Adrenal gland (tissue), 12 donors: Measurements from ENCODE around the gene RIPOR2. TPM values are rescaled to one million over a fixed set of nuclear protein-coding genes. Genes with fewer than 3 reads are reported as not detected.

Source experiments
- DNase-seq, 7 donors: peaks; one replicate each; pipeline ENCODE4 v3.0.0-alpha.2; 2019 to 2020
- H3K27ac ChIP-seq, 5 donors: fragments of 200-600 bp; sonication (generic) in 4 of 5; 1 replicate in 3 of 5; 2 replicates in 2 of 5; pipeline versions ENCODE4 v1.5.1 to v1.8.0; 2016 to 2020; ENCODE audit warnings: mild to moderate bottlenecking in 1 of 5
- H3K27me3 ChIP-seq: fragments of 200-600 bp; 2 replicates; pipeline ENCODE4 v1.8.0; 2021
- H3K36me3 ChIP-seq, 2 donors: fragments of 200-600 bp; replicated peaks in 1 of 2; 1 replicate in 1 of 2; 2 replicates in 1 of 2; pipeline versions ENCODE4 v1.5.1 to v1.8.0; 2018 to 2022
- H3K4me1 ChIP-seq, 2 donors: fragments of 200-600 bp; replicated peaks in 1 of 2; 1 replicate in 1 of 2; 2 replicates in 1 of 2; pipeline versions ENCODE4 v1.5.1 to v1.8.0; 2018 to 2021
- H3K4me3 ChIP-seq, 4 donors: fragments of 200-600 bp; sonication (generic) in 3 of 4; one replicate each; pipeline ENCODE4 v1.5.1; 2016 to 2018
- H3K9me3 ChIP-seq, 3 donors: fragments of 200-600 bp; sonication (generic) in 1 of 3; replicated peaks in 1 of 3; 1 replicate in 2 of 3; 2 replicates in 1 of 3; pipeline versions ENCODE4 v1.5.1 to v1.8.0; 2016 to 2021
- CTCF ChIP-seq, 6 experiments: fragments of 450-650 bp in 4 of 6; fragments of 200-600 bp in 2 of 6; sonication (generic) in 1 of 6; IDR thresholded peaks; 1 replicate in 5 of 6; 2 replicates in 1 of 6; pipeline versions ENCODE4 v1.5.1 to v1.8.0; 2016 to 2021; ENCODE audit warnings: antibody characterized with exemption in 6 of 6, mild to moderate bottlenecking in 2 of 6, moderate library complexity in 1 of 6
- POLR2A ChIP-seq, 2 donors: fragments of 450-650 bp; IDR thresholded peaks; one replicate each; pipeline ENCODE4 v1.6.1; 2017; ENCODE audit warnings: antibody characterized with exemption in 2 of 2, mild to moderate bottlenecking in 2 of 2, moderate library complexity in 1 of 2
- WGBS, 4 donors: extraction: QIAGEN DNeasy Blood & Tissue Kit in 2 of 4; methylation state at CpG; one replicate each; pipeline versions ENCODE4 v1.1.5 to v1.1.7; 2013 to 2017; 5-methylcytosine and 5-hydroxymethylcytosine counted together
- intact Hi-C, 2 donors: fragments of 100-400 bp; cut with DNase I; formaldehyde crosslinking; loops; one replicate each; pipeline versions ENCODE4 v1.14.1 to v1.15.0; 2022 to 2023
- polyA plus RNA-seq, 3 donors: library from polyadenylated mRNA; stranded (reverse); fragments of 200-250 nt in 2 of 3; fragments of 350-450 nt in 1 of 3; fragmentation: Illumina TruSeq in 1 of 3; extraction: RNeasy Lipid Tissue Mini Kit (QIAGEN cat#74804) in 1 of 3; gene quantifications; one replicate each; pipeline ENCODE4 v1.2.3, GENCODE V29; 2013 to 2014
- total RNA-seq, 9 donors: library from RNA; depleted of rRNA in 4 of 9; stranded (reverse); fragments of >200 nt in 4 of 9; fragments of 120-200 nt in 1 of 9; fragmentation: NEBNext Ultra II Directional in 1 of 9; extraction: Animal tissue kit (Norgen Biotek cat#: 25700) in 1 of 9; gene quantifications; one replicate each; pipeline versions ENCODE4 v1.1.0 to v1.2.4, GENCODE V29; 2013 to 2023
- donor health status: healthy with polysubstance abuse.
- donor health status: Bipolar disorder and iron deficiency.
- donor health status: DM: yes; HTN: yes; CAD: no.
- donor health status: DM: no; HTN: no; CAD: no.
- donor health status: DM: no; HTN: no; CAD: no.
- donor health status: DM: yes; HTN: yes; CAD: no.

The RIPOR2 gene
- total and polyA plus RNA-seq, 12 donors: 1.7 to 16.2 (median 3.9) TPM

- TF ChIP-seq POLR2A (IDR thresholded peaks at IDR 0.05) (no peak), CTCF (IDR thresholded peaks at IDR 0.05) (no peak)
- intact Hi-C loops: no loop called here
- no peak overlapping the region for H3K4me3 ChIP-seq
- H3K9me3 ChIP-seq: no peaks in the 10 kb centered on the region
- 87 to 93% (median 89%) methylated on average over 4 of the region's 4 CpGs for WGBS, 4 donors
- DNase-seq: no peak
- no peaks in the 10 kb centered on the region for H3K36me3 ChIP-seq
- no peaks in the 10 kb centered on the region for H3K27me3 ChIP-seq
- H3K4me1 ChIP-seq: no peaks in the 10 kb centered on the region
- no peak overlapping the region for H3K27ac ChIP-seq
Measured at GRCh38 chr6:24966381-24966780, 30.6 kb upstream of the RIPOR2 start.

- intact Hi-C loops: no loop called here
- Histone ChIP-seq H3K27me3 (no peaks in the 10 kb centered on the region), H3K27ac (no peak overlapping the region), H3K9me3 (no peaks in the 10 kb centered on the region), H3K4me3 (no peak overlapping the region), H3K36me3 (no peaks in the 10 kb centered on the region), H3K4me1 (no peaks in the 10 kb centered on the region)
- WGBS, 4 donors: 89 to 90% (median 89%) methylated on average over 6 of the region's 6 CpGs
- DNase-seq: no peak
- TF ChIP-seq CTCF (IDR thresholded peaks at IDR 0.05): no peak
- no peak for TF ChIP-seq POLR2A (IDR thresholded peaks at IDR 0.05)
Measured at GRCh38 chr6:24963887-24964570, 28.3 kb upstream of the RIPOR2 start.

- Histone ChIP-seq H3K4me1 (no peaks in the 10 kb centered on the region), H3K27me3 (no peaks in the 10 kb centered on the region), H3K9me3 (no peaks in the 10 kb centered on the region), H3K27ac (no peak overlapping the region), H3K4me3 (no peak overlapping the region), H3K36me3 (no peaks in the 10 kb centered on the region)
- WGBS, 4 donors: 66 to 91% (median 76%) methylated on average over 1 of the region's 1 CpG
- DNase-seq: no peak
- intact Hi-C loops: no loop called here
- TF ChIP-seq CTCF (IDR thresholded peaks at IDR 0.05) (no peak), POLR2A (IDR thresholded peaks at IDR 0.05) (no peak)
Measured at GRCh38 chr6:24963339-24963738, 27.6 kb upstream of the RIPOR2 start.

GRCh38 chr6:24961852-24962251, 26.1 kb upstream of the RIPOR2 start:
- Histone ChIP-seq H3K9me3 (no peaks in the 10 kb centered on the region), H3K4me1 (no peaks in the 10 kb centered on the region), H3K4me3 (no peak overlapping the region), H3K36me3 (no peaks in the 10 kb centered on the region), H3K27ac (no peak overlapping the region), H3K27me3 (no peaks in the 10 kb centered on the region)
- 60 to 77% (median 68%) methylated on average over 5 of the region's 5 CpGs for WGBS, 4 donors
- TF ChIP-seq CTCF (IDR thresholded peaks at IDR 0.05): no peak
- TF ChIP-seq POLR2A (IDR thresholded peaks at IDR 0.05): no peak
- DNase-seq: no peak
- intact Hi-C loops: no loop called here
